ENCODE results near the gene SLC9C1. TPM values are rescaled to one million over a fixed set of nuclear protein-coding genes. Genes with fewer than 3 reads are reported as not detected.

SLC9C1 gene
- polyA plus RNA-seq, 1 donor (not counting 4 experiments of a cell fraction or from before 2014, with no cell fraction given), result not detected

- H3K9me1 ChIP-seq (ENCODE audit: control insufficient read depth, extremely low read depth, insufficient read depth, low read length), result no peaks in the 10 kb centered on the region
- H3K4me2 ChIP-seq (ENCODE audit: control insufficient read depth, extremely low read depth, insufficient read depth, low read depth, low read length), result peak overlapping the region; percentile 1
- TF ChIP-seq EZH2 (IDR thresholded peaks at IDR 0.05; ENCODE audit: low read length), result no peak
- TF ChIP-seq, protein P1, sequence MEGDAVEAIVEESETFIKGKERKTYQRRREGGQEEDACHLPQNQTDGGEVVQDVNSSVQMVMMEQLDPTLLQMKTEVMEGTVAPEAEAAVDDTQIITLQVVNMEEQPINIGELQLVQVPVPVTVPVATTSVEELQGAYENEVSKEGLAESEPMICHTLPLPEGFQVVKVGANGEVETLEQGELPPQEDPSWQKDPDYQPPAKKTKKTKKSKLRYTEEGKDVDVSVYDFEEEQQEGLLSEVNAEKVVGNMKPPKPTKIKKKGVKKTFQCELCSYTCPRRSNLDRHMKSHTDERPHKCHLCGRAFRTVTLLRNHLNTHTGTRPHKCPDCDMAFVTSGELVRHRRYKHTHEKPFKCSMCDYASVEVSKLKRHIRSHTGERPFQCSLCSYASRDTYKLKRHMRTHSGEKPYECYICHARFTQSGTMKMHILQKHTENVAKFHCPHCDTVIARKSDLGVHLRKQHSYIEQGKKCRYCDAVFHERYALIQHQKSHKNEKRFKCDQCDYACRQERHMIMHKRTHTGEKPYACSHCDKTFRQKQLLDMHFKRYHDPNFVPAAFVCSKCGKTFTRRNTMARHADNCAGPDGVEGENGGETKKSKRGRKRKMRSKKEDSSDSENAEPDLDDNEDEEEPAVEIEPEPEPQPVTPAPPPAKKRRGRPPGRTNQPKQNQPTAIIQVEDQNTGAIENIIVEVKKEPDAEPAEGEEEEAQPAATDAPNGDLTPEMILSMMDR (optimal IDR thresholded peaks at IDR 0.05 in 1 of 3, IDR thresholded peaks at IDR 0.05 in 1 of 3, conservative IDR thresholded peaks at IDR 0.05 in 1 of 3; ENCODE audit: extremely low read depth in 1 of 3, insufficient read depth in 2 of 3, low read length in 3 of 3), result no peak
- H3K79me2 ChIP-seq (ENCODE audit: control insufficient read depth, insufficient read depth, low read length), result no peaks in the 10 kb centered on the region
- H3K36me3 ChIP-seq (ENCODE audit: control insufficient read depth in 2 of 2, extremely low read depth in 1 of 2, insufficient read depth in 2 of 2, low read length in 2 of 2), result no peaks in the 10 kb centered on the region
- FAIRE-seq, result no peak
- H2AFZ ChIP-seq (ENCODE audit: control insufficient read depth, low read length), result no peak overlapping the region
- H3K9ac ChIP-seq (ENCODE audit: control insufficient read depth, extremely low read depth, insufficient read depth, low read length), result no peak overlapping the region
- dilution Hi-C loops (cut with MboI; ENCODE audit: extremely low pct_ligation_motif_present, low sequenced_read_pairs), result no loop called here
- peaks cover 4% of the 10 kb centered on the region for H3K4me1 ChIP-seq (ENCODE audit: control insufficient read depth, extremely low read depth, insufficient read depth, low read length)
- peaks cover 4% of the 10 kb centered on the region for H3K9me3 ChIP-seq (ENCODE audit: control insufficient read depth, low read depth, low read length)
- DNase-seq (ENCODE audit: low read depth, low spot score), result no peak
- H3K27me3 ChIP-seq (ENCODE audit: control insufficient read depth, extremely low read depth, insufficient read depth, low read length), result no peaks in the 10 kb centered on the region
- peak overlapping the region in 1 of 3 experiments; percentile 28 for H3K4me3 ChIP-seq (ENCODE audit: control insufficient read depth in 2 of 3, extremely low read depth in 1 of 3, insufficient read depth in 2 of 3, low read depth in 1 of 3, low read length in 3 of 3)
- H3K27ac ChIP-seq (ENCODE audit: control insufficient read depth, insufficient read depth, low read length), result peak overlapping the region; percentile 13
- no peaks in the 10 kb centered on the region for H4K20me1 ChIP-seq (ENCODE audit: control insufficient read depth, extremely low read depth, insufficient read depth, low read length)
Observed at GRCh38 chr3:112143689-112144088, 150.3 kb downstream of the SLC9C1 start.

DNA sequence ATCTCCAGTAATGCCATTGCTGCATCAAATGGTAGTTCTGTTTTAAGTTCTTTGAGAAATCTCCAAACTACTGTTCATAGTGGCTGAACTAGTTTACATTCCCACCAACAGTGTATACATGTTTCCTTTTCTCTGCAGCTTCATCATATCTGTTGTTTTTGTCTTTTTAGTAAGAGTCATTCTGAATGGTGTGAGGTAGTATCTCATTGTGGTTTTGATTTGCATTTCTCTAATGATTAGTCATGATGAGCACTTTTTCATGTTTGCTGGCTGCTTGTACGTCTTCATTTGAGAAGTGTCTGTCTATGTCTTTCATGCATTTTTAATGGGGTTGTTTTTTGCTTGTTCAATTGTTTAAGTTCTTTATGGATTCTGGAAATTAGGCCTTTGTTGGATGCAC is 150.8 kb downstream of the SLC9C1 start:
- no peak overlapping the region for H3K9ac ChIP-seq (ENCODE audit: control insufficient read depth, extremely low read depth, insufficient read depth, low read length)
- no peak overlapping the region for H2AFZ ChIP-seq (ENCODE audit: control insufficient read depth, low read length)
- H3K4me2 ChIP-seq (ENCODE audit: control insufficient read depth, extremely low read depth, insufficient read depth, low read depth, low read length), result peak overlapping the region; percentile 1
- H4K20me1 ChIP-seq (ENCODE audit: control insufficient read depth, extremely low read depth, insufficient read depth, low read length), result no peaks in the 10 kb centered on the region
- no peaks in the 10 kb centered on the region for H3K4me1 ChIP-seq (ENCODE audit: control insufficient read depth, extremely low read depth, insufficient read depth, low read length)
- no peaks in the 10 kb centered on the region for H3K27me3 ChIP-seq (ENCODE audit: control insufficient read depth, extremely low read depth, insufficient read depth, low read length)
- DNase-seq (ENCODE audit: low read depth, low spot score) (no peak), FAIRE-seq (no peak)
- no peaks in the 10 kb centered on the region for H3K79me2 ChIP-seq (ENCODE audit: control insufficient read depth, insufficient read depth, low read length)
- H3K4me3 ChIP-seq (ENCODE audit: control insufficient read depth in 2 of 3, extremely low read depth in 1 of 3, insufficient read depth in 2 of 3, low read depth in 1 of 3, low read length in 3 of 3), result peak overlapping the region in 1 of 3 experiments; percentile 28
- no peaks in the 10 kb centered on the region for H3K9me1 ChIP-seq (ENCODE audit: control insufficient read depth, extremely low read depth, insufficient read depth, low read length)
- peaks cover 4% of the 10 kb centered on the region for H3K9me3 ChIP-seq (ENCODE audit: control insufficient read depth, low read depth, low read length)
- H3K27ac ChIP-seq (ENCODE audit: control insufficient read depth, insufficient read depth, low read length), result peak overlapping the region; percentile 13
- TF ChIP-seq, protein P1 (optimal IDR thresholded peaks at IDR 0.05 in 1 of 3, IDR thresholded peaks at IDR 0.05 in 1 of 3, conservative IDR thresholded peaks at IDR 0.05 in 1 of 3; ENCODE audit: extremely low read depth in 1 of 3, insufficient read depth in 2 of 3, low read length in 3 of 3), result no peak
- dilution Hi-C loops (cut with MboI; ENCODE audit: extremely low pct_ligation_motif_present, low sequenced_read_pairs), result no loop called here
- no peaks in the 10 kb centered on the region for H3K36me3 ChIP-seq (ENCODE audit: control insufficient read depth in 2 of 2, extremely low read depth in 1 of 2, insufficient read depth in 2 of 2, low read length in 2 of 2)

Data from keratinocyte (primary cell).